ENCODE results near the gene SCTR. TPM values are rescaled to one million over a fixed set of nuclear protein-coding genes. Genes with fewer than 3 reads are reported as not detected.

The SCTR gene
- not detected for total RNA-seq

DNA sequence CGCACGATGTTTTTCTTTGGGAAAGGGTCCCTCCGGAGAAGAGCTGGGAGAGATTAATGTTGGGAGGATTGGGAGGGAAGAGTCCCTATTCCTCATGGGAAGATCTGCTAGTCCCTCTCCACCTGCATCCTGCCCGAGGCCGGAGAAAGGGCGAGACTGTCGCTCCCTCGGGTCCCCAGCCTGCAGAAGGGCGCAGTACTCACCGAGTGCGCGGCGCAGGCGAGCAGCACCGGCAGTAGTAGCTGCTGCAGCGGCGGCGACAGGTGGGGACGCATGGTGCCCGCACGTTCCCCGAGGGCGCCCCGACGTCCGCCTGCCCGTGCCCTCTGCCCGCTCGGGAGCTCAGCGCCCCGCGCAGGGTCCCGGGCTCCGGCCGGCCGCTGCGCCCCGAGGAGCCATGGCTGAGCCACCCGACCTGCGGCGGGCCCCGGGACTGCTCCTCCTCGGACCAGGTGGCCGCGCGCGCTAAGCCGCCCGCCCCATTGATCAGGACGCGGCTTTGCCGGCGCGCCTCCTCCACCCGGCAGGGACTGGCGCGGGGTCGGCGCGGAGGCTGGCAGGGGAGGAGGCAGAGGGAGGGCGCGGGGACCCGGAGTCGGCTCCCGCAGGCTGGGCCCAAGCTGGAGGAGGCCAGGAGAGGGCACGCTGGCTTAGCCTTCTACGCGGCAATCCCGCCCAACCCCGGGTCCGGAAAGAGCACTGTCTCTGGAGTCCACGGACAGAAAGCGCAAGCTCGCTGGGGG, at the start of gene SCTR:
Gene SCTR, minus strand, starts transcription at position 532 of the 743 bp plus-strand sequence. Its CDS starts 257 bp downstream, at position 275.
- peaks cover 36% of the 10 kb centered on the region for H3K27me3 Mint-ChIP-seq
- CTCF ChIA-PET = interaction anchor here (1.0 kb wide), 1 partner anchor 8 kb away, joined by 3 read pairs; no protein-coding TSS in a partner anchor
- POLR2A ChIA-PET = no interaction called here
- H3K9me3 Mint-ChIP-seq = no peaks in the 10 kb centered on the region
- DNase-seq = no peak
- H3K27ac Mint-ChIP-seq = no peak within 1 kb of the TSS
- no peaks in the 10 kb centered on the region for H3K36me3 Mint-ChIP-seq (ENCODE audit: low read depth)
- no peaks in the 10 kb centered on the region for H3K4me1 Mint-ChIP-seq
- H3K4me3 Mint-ChIP-seq = no peak within 1 kb of the TSS

DNA sequence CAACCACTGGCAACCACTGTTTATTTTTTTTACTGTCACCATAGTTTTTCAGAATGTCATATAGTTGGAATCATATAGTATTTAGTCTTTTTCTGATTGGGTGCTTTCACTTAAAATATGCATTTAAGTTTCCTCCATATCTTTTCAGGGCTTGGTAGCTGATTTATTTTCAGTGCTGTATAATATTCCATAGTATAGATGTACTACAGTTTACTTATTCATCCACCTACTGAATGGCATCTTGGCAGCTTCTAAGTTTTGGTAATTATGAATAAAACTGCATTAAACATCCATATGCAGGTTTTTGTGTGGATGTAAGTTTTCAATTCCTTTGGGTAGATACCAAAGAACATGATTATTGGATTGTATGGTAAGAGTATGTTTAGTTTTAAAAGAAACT, 43.0 kb upstream of the SCTR start:
- ChIA-PET CTCF (no interaction called here), POLR2A (no interaction called here)
- H3K27me3 Mint-ChIP-seq = peaks cover 10% of the 10 kb centered on the region
- no peak overlapping the region for H3K4me3 Mint-ChIP-seq
- peaks cover 6% of the 10 kb centered on the region for H3K9me3 Mint-ChIP-seq
- no peaks in the 10 kb centered on the region for H3K36me3 Mint-ChIP-seq (ENCODE audit: low read depth)
- no peaks in the 10 kb centered on the region for H3K4me1 Mint-ChIP-seq
- H3K27ac Mint-ChIP-seq = no peak overlapping the region
- no peak for DNase-seq

DNA sequence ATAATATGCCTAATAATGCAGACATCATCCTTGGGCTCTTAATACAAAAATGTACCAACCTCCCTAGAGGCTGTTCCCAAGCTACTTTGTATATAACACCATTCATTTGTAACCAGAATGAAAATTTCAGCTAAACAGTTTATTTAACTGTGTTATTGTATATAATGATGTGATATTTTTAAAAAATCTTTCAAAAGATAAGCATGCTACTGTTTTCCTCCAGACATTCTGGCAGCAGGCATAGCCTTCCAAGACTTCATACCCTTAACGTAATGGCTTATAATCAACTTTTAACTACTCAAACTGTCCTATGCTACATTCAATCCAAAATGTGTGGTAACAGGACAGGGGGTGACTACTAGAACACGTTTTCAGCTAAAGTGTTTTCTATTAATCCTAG, 41.2 kb upstream of the SCTR start:
- H3K36me3 Mint-ChIP-seq (ENCODE audit: low read depth) = no peaks in the 10 kb centered on the region
- CTCF ChIA-PET = no interaction called here
- DNase-seq = no peak
- no peak overlapping the region for H3K27ac Mint-ChIP-seq
- no peaks in the 10 kb centered on the region for H3K4me1 Mint-ChIP-seq
- H3K9me3 Mint-ChIP-seq = peaks cover 6% of the 10 kb centered on the region
- H3K4me3 Mint-ChIP-seq = no peak overlapping the region
- H3K27me3 Mint-ChIP-seq = peaks cover 10% of the 10 kb centered on the region
- POLR2A ChIA-PET = no interaction called here

DNA sequence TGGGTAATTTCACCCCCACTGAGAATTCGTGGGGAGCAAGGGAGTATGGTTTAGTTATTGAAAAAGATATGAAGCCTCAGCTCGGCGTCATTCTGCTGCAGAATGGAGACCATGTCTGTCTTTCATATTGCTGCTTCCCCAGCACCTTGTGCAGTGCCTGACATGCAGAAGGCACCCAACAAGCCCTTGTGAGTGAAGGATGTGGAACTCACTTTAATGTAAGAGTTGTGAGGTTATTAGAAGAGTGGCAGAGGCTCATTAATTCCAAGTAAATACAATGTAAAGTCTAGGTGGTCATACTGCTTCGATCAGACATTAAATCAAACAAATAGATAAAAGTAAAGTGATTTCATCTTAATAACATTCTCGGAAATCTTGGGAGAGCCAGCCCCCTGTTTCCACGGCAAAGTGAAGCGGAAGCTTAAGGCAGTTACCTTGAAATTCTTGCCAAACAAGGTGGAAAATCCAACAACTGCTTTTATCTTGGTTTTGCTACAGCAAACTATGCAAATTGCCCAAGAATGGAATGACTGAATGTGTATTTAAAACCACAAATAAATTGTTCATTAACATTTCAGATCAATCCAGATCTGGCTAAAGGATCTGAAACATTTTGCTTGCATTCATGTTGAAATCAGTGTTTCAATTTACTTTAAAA, 29.5 kb upstream of the SCTR start:
- CTCF ChIA-PET = no interaction called here
- Mint-ChIP-seq H3K36me3 (ENCODE audit: low read depth) (no peaks in the 10 kb centered on the region), H3K9me3 (no peaks in the 10 kb centered on the region), H3K4me3 (no peak overlapping the region), H3K27ac (no peak overlapping the region), H3K27me3 (peaks cover 22% of the 10 kb centered on the region), H3K4me1 (no peaks in the 10 kb centered on the region)
- DNase-seq = no peak
- POLR2A ChIA-PET = no interaction called here

DNA sequence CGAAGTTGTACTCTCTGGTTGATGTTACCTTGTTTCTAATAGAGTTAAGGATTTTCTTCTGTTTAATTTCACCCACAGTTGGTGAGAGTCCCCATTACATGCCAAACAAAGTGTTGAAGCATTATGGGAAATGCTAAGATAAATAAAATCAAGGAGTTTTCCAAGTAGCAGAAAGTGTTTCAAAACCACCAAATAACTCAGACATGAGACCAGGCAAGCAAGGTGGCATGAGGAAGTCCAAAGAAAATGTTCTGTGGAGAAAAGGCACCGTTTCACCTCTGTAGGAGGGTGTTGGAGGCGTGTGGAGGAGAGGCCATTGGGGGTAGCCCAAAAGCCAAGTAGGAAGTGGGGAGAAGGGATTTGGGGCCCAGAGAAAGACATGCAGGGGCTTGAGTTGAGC, 28.6 kb upstream of the SCTR start:
- Mint-ChIP-seq H3K4me1 (no peaks in the 10 kb centered on the region), H3K27me3 (peaks cover 22% of the 10 kb centered on the region), H3K9me3 (no peaks in the 10 kb centered on the region), H3K36me3 (ENCODE audit: low read depth) (no peaks in the 10 kb centered on the region), H3K4me3 (no peak overlapping the region), H3K27ac (no peak overlapping the region)
- no peak for DNase-seq
- POLR2A ChIA-PET = no interaction called here
- CTCF ChIA-PET = no interaction called here

DNA sequence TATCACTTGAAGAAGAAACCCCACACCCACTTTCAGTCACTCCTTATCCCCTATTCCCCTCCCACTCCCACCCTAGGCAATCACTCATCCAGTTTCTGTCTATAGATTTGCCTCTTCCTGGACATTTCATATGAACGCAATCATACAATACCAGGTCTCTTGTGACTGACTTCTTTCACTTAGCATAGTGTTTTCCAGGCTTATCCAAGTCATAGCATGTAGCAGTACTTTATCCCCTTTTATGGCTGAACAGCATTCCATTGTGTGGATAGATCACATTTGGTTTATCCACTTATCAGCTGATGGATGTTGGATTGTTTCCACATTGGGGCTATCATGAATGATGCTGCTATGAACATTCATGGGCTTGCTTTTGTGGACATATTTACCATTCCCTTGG, 26.6 kb upstream of the SCTR start:
- no peak for DNase-seq
- ChIA-PET POLR2A (no interaction called here), CTCF (interaction anchor here (0.6 kb wide), 1 partner anchor 1905 kb away, joined by 5 read pairs; no protein-coding TSS in a partner anchor)
- no peak overlapping the region for H3K4me3 Mint-ChIP-seq
- no peak overlapping the region for H3K27ac Mint-ChIP-seq
- no peaks in the 10 kb centered on the region for H3K36me3 Mint-ChIP-seq (ENCODE audit: low read depth)
- H3K9me3 Mint-ChIP-seq = no peaks in the 10 kb centered on the region
- H3K27me3 Mint-ChIP-seq = peaks cover 31% of the 10 kb centered on the region
- H3K4me1 Mint-ChIP-seq = no peaks in the 10 kb centered on the region

DNA sequence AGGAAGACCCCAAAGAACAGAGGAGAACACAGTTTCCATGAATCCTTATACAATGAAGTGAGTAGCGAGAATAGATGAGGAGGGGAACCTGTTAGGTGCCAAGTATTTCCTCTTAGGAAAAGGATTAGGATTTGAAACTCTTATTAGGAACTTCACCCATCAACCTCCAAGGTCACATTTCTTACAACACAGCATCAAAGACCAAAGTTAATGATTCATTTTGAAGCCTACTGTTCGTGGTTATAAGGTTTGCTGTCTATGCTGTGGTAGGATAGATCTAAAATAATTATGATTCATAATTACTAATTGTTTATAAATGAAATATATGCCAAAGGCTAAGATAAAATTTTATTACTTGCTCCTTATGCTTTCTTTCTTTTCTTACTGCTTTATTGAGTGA, 26.1 kb upstream of the SCTR start:
- Mint-ChIP-seq H3K27me3 (peaks cover 36% of the 10 kb centered on the region), H3K27ac (no peak overlapping the region), H3K4me3 (no peak overlapping the region), H3K36me3 (ENCODE audit: low read depth) (no peaks in the 10 kb centered on the region), H3K4me1 (no peaks in the 10 kb centered on the region), H3K9me3 (no peaks in the 10 kb centered on the region)
- no peak for DNase-seq
- CTCF ChIA-PET = no interaction called here
- POLR2A ChIA-PET = no interaction called here

DNA sequence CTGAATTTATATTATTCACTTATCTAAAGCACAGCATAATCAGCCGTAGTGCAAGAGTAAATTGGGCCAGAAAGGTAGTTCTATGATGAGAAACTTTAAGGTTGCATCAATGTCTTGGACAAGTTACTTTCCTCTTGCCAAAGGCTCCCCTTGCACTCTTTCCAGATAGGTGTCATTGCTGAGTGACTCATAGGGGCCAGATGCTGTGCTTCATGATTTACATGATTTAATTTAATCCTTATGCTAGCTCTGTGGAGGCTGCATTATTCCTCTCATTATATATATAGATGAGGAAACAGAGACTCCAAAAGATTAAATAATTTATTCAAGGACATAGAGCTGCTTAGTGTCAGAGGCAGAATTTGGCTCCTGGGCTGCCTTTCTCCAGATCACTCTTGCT, 25.0 kb upstream of the SCTR start:
- Mint-ChIP-seq H3K9me3 (no peaks in the 10 kb centered on the region), H3K36me3 (ENCODE audit: low read depth) (no peaks in the 10 kb centered on the region), H3K27me3 (peaks cover 36% of the 10 kb centered on the region), H3K4me3 (no peak overlapping the region), H3K4me1 (no peaks in the 10 kb centered on the region), H3K27ac (no peak overlapping the region)
- ChIA-PET POLR2A (no interaction called here), CTCF (no interaction called here)
- no peak for DNase-seq

DNA sequence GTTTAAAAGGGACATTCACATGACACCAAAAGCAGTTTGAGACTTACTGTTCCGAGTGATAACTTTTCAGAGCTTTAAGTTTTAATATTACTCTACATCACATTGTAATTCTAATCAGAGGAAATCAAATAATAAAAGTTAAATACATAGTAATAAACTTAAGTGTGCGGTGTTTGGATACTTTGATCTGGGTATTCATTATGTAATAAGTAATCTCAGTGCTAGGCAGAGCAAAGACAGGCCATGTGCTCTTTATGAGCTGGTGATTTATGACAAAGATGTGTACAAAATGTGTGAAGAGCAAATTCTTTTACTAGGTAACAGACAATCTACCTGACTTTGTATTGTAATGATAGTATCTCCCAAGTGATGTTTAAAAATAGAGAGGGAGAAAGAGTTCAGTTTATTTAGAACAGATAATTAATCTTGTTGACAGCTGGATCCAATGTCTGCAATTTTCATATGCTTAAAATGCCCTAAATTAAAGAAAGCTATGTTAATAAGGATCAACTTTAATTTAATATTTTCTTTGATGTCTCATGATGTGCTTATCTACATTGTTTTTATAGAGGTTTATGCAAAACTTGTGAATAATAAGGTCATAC, 24.3 kb upstream of the SCTR start:
- H3K27me3 Mint-ChIP-seq = peaks cover 41% of the 10 kb centered on the region
- no peaks in the 10 kb centered on the region for H3K36me3 Mint-ChIP-seq (ENCODE audit: low read depth)
- CTCF ChIA-PET = no interaction called here
- H3K9me3 Mint-ChIP-seq = no peaks in the 10 kb centered on the region
- H3K27ac Mint-ChIP-seq = no peak overlapping the region
- H3K4me1 Mint-ChIP-seq = peaks cover 4% of the 10 kb centered on the region
- DNase-seq = no peak
- H3K4me3 Mint-ChIP-seq = no peak overlapping the region
- POLR2A ChIA-PET = no interaction called here

DNA sequence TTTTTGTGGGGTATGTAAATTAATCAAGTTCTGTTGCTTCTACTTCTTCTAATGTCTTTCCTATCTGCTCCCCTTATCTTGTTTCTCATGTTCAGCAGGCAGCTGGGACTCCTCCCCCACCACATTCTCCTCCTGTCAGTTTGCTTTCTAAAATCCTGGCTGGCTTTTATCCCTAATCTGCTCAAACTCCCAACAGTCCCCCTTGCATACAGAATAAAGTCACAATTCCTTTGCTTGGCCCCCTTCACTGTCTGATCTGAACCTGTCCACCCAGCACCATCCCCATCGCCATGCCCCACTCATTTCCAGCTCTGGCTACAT, 22.1 kb upstream of the SCTR start:
- peaks cover 4% of the 10 kb centered on the region for H3K4me1 Mint-ChIP-seq
- DNase-seq = no peak
- POLR2A ChIA-PET = no interaction called here

DNA sequence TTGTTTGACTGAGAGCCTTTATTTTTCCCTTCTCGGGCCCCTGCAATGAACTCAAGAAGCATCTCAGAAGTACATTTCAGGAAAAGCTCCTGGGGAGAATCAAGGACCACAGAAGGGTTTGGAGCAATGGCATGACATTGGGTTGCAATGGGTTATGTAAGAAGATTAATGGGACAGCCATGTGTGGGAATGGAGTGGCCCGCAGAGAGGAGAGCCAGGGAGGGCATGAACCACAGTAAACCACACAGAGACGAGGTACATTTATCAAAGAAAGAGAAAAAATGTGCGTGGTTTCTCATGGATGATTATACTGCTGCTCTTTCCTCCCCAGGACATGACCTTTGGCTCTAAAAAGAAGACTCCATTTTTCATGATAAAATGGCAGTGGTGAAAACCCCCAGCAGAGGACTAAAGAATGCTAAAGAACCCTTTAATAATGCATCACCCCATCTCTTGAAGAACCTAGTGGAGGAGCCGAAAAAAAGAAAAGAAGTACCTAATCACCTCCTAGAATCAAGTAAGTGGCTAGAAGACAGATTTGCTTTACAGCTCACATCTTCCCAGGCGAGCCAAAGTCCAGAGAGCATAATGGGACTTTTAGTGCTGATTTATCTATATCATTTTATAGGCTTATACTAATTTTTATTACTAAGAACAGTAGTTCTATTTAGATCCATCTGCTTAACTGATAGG, 21.6 kb upstream of the SCTR start:
- no peak overlapping the region for H3K27ac Mint-ChIP-seq
- no peak overlapping the region for H3K4me3 Mint-ChIP-seq
- no peak for DNase-seq
- ChIA-PET POLR2A (no interaction called here), CTCF (no interaction called here)
- no peaks in the 10 kb centered on the region for H3K36me3 Mint-ChIP-seq (ENCODE audit: low read depth)
- no peaks in the 10 kb centered on the region for H3K9me3 Mint-ChIP-seq
- H3K27me3 Mint-ChIP-seq = peaks cover 45% of the 10 kb centered on the region
- peaks cover 4% of the 10 kb centered on the region for H3K4me1 Mint-ChIP-seq

More for the DNA sequence above, 22.1 kb upstream of the SCTR start:
- no peaks in the 10 kb centered on the region for H3K9me3 Mint-ChIP-seq
- H3K36me3 Mint-ChIP-seq (ENCODE audit: low read depth) = no peaks in the 10 kb centered on the region
- CTCF ChIA-PET = no interaction called here
- no peak overlapping the region for H3K4me3 Mint-ChIP-seq
- H3K27me3 Mint-ChIP-seq = peaks cover 45% of the 10 kb centered on the region
- H3K27ac Mint-ChIP-seq = no peak overlapping the region

DNA sequence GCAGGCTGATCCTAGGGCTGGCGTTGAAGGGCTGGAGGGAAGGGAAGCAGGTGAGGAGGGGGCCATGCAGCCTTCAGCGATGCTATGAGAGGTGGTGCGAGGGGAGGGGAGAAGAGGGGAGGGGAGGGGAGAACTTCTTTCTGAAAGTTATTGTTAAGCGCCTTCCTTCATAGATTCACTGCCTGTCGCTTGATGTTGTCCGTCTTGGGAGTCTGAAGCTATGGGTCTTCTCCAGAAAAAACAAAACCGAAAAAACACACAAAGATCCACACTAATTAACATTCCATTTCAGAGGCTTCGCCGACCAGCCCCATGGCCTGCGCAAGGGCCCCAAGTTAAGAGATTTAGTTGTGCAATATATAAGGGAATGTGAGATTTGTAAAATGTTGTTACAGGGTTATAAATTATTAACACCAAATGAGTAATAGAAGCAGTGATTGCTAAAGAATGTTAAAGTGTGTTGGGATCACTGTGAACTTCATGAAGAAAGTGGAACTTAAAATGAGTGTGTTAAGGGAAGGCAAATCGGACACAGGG, 20.7 kb upstream of the SCTR start:
- no peak for DNase-seq
- no peaks in the 10 kb centered on the region for H3K9me3 Mint-ChIP-seq
- H3K4me1 Mint-ChIP-seq = peaks cover 4% of the 10 kb centered on the region
- H3K4me3 Mint-ChIP-seq = peak overlapping the region; percentile 27
- H3K27me3 Mint-ChIP-seq = peaks cover 41% of the 10 kb centered on the region
- no peaks in the 10 kb centered on the region for H3K36me3 Mint-ChIP-seq (ENCODE audit: low read depth)
- ChIA-PET CTCF (no interaction called here), POLR2A (no interaction called here)
- H3K27ac Mint-ChIP-seq = no peak overlapping the region
